Breast epithelium (tissue), 3 donors: Measurements from ENCODE around the gene STAT4.

Experiments used
- CTCF ChIP-seq, 3 donors: fragments of 450-650 bp; IDR thresholded peaks; one replicate each; pipeline ENCODE4 v1.5.1; 2016 to 2017; ENCODE audit warnings: antibody characterized with exemption in 3 of 3, mild to moderate bottlenecking in 3 of 3, moderate library complexity in 3 of 3
- POLR2A ChIP-seq: fragments of 450-650 bp; IDR thresholded peaks from one replicate; pipeline ENCODE4 v1.6.1; 2016; ENCODE audit warnings: antibody characterized with exemption, mild to moderate bottlenecking, moderate library complexity
- POLR2AphosphoS5 ChIP-seq, 3 donors: sonication (generic); formaldehyde crosslinking; IDR thresholded peaks; one replicate each; pipeline ENCODE4 v1.6.1; 2017; ENCODE audit warnings: antibody characterized with exemption in 3 of 3

DNA sequence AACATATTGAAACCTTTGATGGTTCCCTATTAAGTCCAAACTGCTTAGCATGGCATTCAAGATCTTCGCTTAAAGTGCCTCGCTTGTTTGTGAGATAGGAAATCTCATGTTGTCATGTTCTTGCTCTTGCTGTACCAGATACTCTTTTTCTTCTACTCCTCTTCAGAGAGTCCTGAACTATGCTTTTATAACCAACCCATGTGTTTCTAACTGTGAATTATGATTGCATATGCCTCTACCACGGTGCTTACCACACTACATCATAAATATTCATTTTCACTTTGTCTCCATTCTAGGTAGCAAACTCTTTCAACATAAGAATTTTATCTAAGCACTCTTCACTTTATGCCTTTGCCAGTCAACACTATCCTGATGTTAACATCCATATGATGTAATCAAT, 23.6 kb downstream of the STAT4 start:
- TF ChIP-seq CTCF (IDR thresholded peaks at IDR 0.05) (no peak), POLR2AphosphoS5 (IDR thresholded peaks at IDR 0.05) (no peak), POLR2A (no peak)
